T-helper 17 cell (primary cell): ENCODE results near the gene IRF2BP1. TPM values are rescaled to one million over a fixed set of nuclear protein-coding genes. Genes with fewer than 3 reads are reported as not detected.
"Not testable (repeated sequence)": the region's sequence is repeated elsewhere in the genome, so short reads cannot be mapped to it uniquely, and the experiment has no call there.

Source experiments
- ATAC-seq: fragments of 150-1000 bp; cut with Tn5 transposase; 2 replicates; pipeline ENCODE4 v1.10.0; 2021; ENCODE audit warnings: mild to moderate bottlenecking, moderate library complexity
- DNase-seq, 3 donors: peaks; one replicate each; pipeline versions ENCODE4 v3.0.0 to v3.0.0-alpha.2; 2020 to 2021
- H3K9me3 ChIP-seq: one replicate; pipeline ENCODE4 v1.7.0; 2013; ENCODE audit warnings: low read length, mild to moderate bottlenecking; ENCODE audit not compliant: control insufficient read depth, poor library complexity, severe bottlenecking
- H3K27ac Mint-ChIP-seq: one replicate; pipeline ENCODE4 v1.8.0; 2022; ENCODE audit warnings: mild to moderate bottlenecking, moderate library complexity, mixed read lengths
- H3K27me3 Mint-ChIP-seq: one replicate; pipeline ENCODE4 v1.8.0; 2022; ENCODE audit warnings: mixed read lengths
- H3K36me3 Mint-ChIP-seq: one replicate; pipeline ENCODE4 v1.8.0; 2022; ENCODE audit warnings: low read depth, mixed read lengths
- H3K4me1 Mint-ChIP-seq: one replicate; pipeline ENCODE4 v1.8.0; 2022; ENCODE audit warnings: mild to moderate bottlenecking, mixed read lengths
- H3K4me3 Mint-ChIP-seq: one replicate; pipeline ENCODE4 v1.8.0; 2022; ENCODE audit warnings: mild to moderate bottlenecking, moderate library complexity, mixed read lengths
- total RNA-seq, 4 donors: library from RNA in 2 of 4; stranded (reverse) in 2 of 4; gene quantifications; one replicate each; pipeline ENCODE4 v1.2.3 and lab custom pipeline; 2022 to 2026

Gene IRF2BP1
- total RNA-seq, 2 donors from 2014 or later, result 16.0 to 18.7 TPM

DNA sequence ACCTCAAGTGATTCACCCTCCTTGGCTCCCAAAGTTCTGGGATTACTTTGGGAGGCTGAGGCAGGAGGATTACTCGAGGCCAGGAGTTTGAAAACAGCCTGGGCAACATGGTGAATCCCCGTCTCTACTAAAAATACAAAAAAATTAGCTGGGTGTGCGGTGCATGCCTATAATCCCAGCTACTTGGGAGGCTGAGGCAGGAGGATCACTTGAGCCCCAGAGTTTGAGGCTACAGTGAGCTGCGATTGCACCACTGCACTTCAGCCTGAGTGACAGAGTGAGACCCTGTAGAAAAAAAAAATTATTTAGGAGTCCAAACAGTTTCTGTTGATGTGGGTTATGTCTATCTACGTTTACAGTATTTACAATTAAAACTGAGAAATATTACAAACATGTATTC, 15.1 kb downstream of the IRF2BP1 start:
- no peak for DNase-seq
- H3K36me3 Mint-ChIP-seq, result no peaks in the 10 kb centered on the region
- peaks cover 5% of the 10 kb centered on the region for H3K4me1 Mint-ChIP-seq
- no peak overlapping the region for H3K27ac Mint-ChIP-seq
- H3K27me3 Mint-ChIP-seq, result peaks cover under 1% of the 10 kb centered on the region
- H3K4me3 Mint-ChIP-seq, result no peak overlapping the region
- no peak for ATAC-seq
- H3K9me3 ChIP-seq, result no peaks in the 10 kb centered on the region

DNA sequence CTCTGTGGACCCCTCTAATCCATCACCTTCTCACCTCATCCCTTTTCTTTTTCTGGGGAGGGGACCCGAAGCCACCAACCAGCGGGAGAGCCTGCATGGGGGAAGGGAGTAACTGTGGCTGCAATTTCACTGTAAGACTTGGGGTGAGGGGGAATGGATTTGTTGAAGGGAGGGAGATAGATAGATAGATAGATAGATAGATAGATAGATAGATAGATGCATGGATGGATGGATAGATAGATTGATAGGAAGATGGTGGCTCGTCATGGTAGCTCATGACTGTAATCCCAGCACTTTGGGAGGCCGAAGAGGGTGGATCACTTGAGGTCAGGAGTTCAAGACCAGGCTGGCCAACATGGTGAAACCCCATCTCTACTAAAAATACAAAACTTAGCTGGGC, 18.7 kb downstream of the IRF2BP1 start:
- H3K36me3 Mint-ChIP-seq, H3K9me3 ChIP-seq, DNase-seq, H3K4me3 Mint-ChIP-seq, H3K27ac Mint-ChIP-seq, ATAC-seq: not testable (repeated sequence)
- H3K4me1 Mint-ChIP-seq, result peaks cover 22% of the 10 kb centered on the region
- peaks cover 13% of the 10 kb centered on the region for H3K27me3 Mint-ChIP-seq

DNA sequence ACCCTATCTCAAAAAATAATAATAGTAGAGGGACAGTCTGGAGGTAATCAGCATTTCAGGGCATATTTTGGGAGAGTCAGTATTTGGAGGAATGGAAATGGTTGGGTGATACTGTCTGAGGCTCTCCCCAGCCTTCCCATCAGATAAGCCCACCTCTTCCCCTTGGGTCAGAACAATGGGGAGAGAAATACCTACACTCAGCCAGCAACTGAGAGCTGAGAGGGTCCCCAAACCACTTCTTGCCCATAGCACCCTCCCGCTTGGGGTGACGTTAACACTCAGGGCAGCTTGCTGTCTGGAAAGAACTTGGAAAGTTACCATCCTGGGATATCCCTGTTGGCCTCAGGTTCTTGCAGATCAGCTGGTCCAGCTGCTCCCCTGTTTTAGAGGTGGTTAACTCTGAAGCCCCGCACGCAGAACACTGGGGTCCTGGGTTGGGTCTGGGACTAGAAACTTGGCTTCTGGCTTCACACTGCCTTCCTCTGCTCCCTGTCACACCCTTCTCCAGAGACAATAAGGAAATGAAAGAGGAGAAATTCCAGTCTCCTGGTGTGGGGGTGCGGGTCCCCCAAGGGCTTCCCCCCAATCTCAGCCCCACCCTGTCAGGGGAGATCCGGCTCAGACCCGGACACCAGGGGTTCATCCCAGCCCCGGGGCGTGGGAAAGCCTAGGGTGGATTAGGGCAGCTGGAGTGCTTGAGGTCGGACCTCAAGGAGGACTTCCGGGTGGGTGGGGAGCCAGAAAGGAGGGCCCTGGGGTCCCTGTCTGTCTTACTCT, 19.4 kb downstream of the IRF2BP1 start:
- no peak for DNase-seq
- H3K27me3 Mint-ChIP-seq, result peaks cover 13% of the 10 kb centered on the region
- no peak for ATAC-seq
- no peaks in the 10 kb centered on the region for H3K9me3 ChIP-seq
- peaks cover 4% of the 10 kb centered on the region for H3K36me3 Mint-ChIP-seq
- H3K4me3 Mint-ChIP-seq, result no peak overlapping the region
- peak overlapping the region; percentile 24 for H3K27ac Mint-ChIP-seq
- H3K4me1 Mint-ChIP-seq, result peaks cover 26% of the 10 kb centered on the region

DNA sequence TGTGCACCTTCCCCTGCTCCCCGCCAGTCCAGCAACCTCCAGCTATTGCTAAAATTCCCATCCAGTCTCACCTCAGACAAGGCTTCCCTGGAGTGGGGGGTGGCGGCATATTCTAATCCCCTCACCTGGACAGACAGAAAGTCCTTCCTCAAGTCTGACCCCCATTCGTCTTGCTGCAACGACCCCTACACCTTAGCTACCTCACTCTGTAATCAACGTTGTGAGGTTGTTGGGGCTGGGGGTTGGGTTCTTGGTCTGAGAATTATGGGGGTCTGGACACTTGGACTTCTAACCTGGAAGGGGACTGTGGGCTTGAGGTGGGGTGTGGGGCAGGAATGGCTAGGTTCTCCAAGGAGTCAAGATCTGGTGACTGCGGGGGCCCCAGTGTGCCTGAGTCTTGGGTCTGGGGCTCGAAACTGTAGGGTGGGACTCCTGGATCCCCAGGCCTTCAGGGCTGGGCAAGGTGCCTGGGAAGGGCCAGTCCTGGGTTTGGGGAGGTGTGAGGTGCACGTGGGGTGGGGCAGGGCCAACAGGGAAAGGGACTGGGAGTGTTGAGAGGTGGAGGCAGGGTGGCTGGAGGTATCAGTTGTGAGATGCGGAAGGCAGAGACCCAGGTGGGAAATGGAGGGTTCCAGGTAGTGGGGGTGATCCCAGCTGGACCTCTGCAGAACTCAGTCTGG, 20.5 kb downstream of the IRF2BP1 start:
- H3K36me3 Mint-ChIP-seq, result peaks cover 4% of the 10 kb centered on the region
- H3K4me1 Mint-ChIP-seq, result peaks cover 30% of the 10 kb centered on the region
- DNase-seq (no peak), ATAC-seq (no peak)
- peaks cover 13% of the 10 kb centered on the region for H3K27me3 Mint-ChIP-seq
- no peak overlapping the region for H3K4me3 Mint-ChIP-seq
- no peak overlapping the region for H3K27ac Mint-ChIP-seq
- H3K9me3 ChIP-seq, result no peaks in the 10 kb centered on the region

DNA sequence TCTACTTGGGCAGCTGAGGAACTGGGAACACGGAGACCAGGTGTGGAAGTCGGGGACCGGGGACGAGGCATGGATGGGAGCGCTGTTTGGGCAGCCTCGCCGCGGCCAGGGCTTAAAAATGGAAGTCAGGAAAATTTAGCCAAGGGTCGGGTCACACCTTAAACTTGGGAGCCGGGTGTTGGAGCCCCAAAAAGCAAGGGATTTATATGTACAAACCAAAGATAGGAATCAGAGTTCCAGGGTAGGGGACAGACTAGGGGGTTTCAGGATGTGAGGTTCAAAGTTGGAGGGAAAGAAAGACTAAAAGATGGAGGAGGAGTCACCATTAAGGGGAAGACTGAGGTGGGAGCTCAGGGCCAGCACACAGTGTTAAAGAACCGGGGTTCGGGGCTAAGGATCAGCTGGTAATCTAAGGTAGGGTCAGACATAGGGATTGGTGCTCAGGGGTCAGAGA, 21.3 kb downstream of the IRF2BP1 start:
- H3K4me3 Mint-ChIP-seq, result peak overlapping the region; percentile 69
- peaks cover 13% of the 10 kb centered on the region for H3K27me3 Mint-ChIP-seq
- H3K27ac Mint-ChIP-seq, result no peak overlapping the region
- peaks cover 4% of the 10 kb centered on the region for H3K36me3 Mint-ChIP-seq
- H3K4me1 Mint-ChIP-seq, result peaks cover 32% of the 10 kb centered on the region
- ATAC-seq, result no peak
- H3K9me3 ChIP-seq, result no peaks in the 10 kb centered on the region
- no peak for DNase-seq

DNA sequence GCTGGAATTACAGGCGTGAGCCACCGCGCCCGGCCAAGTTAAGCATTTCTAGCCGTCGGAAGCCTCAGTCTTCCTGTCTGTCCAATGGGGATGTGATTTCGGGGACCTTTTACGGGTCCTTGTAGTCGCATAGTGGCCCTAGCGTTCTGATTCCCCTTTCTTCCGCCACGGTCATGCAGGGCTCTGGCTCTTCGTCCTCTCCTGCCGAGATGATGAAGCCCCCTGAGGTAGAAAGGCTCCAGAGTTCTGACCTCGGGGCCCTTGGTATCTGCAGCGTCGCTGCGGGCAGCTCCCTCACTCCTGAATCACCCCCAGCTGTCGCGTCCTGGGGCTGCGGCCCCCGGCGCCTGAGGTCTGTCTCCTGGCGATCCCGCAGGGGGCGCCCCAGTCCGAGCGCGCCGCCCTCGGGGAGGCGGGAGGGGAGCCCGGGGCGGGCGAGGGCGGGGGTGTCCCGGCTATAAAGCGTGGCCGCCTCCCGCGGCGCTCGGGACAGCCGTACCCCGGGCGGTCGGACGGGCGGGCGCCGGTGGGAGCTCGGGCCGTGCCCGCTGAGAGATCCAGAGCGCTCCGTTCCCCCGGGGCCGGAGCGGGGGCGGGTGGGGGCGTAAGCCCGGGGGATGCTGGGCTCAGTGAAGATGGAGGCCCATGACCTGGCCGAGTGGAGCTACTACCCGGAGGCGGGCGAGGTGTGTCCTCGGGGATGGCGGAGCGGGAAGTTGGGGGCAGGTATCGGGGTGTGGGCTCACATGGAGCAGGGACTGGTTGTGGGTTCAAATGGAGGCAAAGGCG, 21.9 kb downstream of the IRF2BP1 start, which contains the start of gene FOXA3:
Gene FOXA3 (plus strand): TSS at position 487 of the 789 bp plus-strand sequence. CDS start 131 bp downstream, at position 618.
- H3K9me3 ChIP-seq, result no peaks in the 10 kb centered on the region
- H3K27ac Mint-ChIP-seq, result peak within 1 kb of the TSS; percentile 99
- ATAC-seq (peak; percentile 13), DNase-seq (peak; percentile 47 to 58 (median 56))
- peaks cover 35% of the 10 kb centered on the region for H3K4me1 Mint-ChIP-seq
- H3K27me3 Mint-ChIP-seq, result peaks cover 13% of the 10 kb centered on the region
- H3K36me3 Mint-ChIP-seq, result peaks cover 4% of the 10 kb centered on the region
- peak within 1 kb of the TSS; percentile 100 for H3K4me3 Mint-ChIP-seq

DNA sequence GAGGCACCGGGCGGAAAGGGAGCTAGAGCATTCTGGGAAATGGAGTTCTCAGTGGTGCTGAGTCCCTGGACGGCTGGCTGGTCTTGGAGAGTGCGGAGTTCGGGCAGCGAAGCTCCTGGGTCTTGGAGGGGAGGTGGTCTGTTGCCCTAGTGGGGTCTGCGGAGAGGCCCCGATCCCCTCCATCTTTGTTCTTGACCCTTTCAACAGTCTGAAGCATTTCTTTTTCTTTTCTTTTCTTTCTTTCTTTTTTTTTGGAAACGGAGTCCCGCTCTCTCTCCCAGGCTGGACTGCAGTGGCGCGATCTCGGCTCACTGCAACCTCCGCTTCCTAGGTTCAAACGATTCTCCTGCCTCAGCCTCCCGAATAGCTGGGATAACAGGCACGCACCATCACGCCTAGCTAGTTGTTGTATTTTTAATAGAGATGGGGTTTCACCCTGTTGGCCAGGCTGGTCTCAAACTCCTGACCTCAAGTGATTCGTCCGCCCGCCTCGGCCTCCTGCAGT, 22.6 kb downstream of the IRF2BP1 start:
- Mint-ChIP-seq H3K4me1 (peaks cover 35% of the 10 kb centered on the region), H3K27ac (peak overlapping the region; percentile 99), H3K4me3 (peak overlapping the region; percentile 100)

DNA sequence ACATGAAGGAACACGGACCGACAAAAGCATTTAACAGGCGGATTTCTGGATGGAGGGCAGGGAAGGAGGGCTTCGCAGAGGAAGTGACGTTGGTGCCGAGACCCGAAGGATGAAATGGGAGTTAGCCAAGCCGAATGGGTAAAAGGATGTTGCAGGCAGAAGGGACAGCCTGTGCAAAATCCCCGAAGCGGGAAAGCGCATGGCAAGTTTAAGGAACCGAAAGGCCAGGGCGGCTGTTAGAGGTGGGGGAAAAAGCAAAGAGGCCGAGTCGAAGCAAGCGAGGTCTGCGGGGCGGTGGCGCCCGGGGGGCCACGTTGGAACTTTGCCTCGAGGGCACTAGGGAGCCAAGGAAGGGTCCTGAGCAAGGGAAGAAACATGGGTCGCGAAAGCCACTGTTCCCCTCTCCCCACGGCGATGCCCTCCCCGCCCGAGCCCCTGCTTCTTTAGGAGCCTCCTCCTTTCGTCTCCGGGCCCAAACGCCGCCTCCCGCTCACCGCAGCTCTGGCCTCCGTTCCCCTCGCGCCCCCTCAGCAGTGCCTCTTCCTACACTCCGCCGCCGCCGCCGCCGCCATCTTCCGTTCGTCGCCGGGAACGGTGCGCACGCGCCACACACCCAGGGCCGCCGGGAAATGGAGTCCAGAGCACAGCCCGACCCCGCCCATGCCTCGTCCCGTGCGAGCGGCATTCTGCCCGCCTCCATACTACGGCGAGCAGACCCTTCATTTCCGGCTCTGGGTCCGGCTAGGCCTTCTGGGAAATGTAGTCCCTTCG, 23.2 kb downstream of the IRF2BP1 start, which contains the start of gene SYMPK:
Gene SYMPK (minus strand): TSS at position 584 of the 771 bp plus-strand sequence. CDS start 8,652 bp downstream, outside the sequence.
- H3K4me3 Mint-ChIP-seq, result peak within 1 kb of the TSS; percentile 100
- peak; percentile 97 to 98 (median 98) for DNase-seq
- H3K4me1 Mint-ChIP-seq, result peaks cover 39% of the 10 kb centered on the region
- peaks cover 13% of the 10 kb centered on the region for H3K27me3 Mint-ChIP-seq
- peaks cover 7% of the 10 kb centered on the region for H3K36me3 Mint-ChIP-seq
- H3K27ac Mint-ChIP-seq, result peak within 1 kb of the TSS; percentile 99
- ATAC-seq, result peak; percentile 98
- no peaks in the 10 kb centered on the region for H3K9me3 ChIP-seq

More for the DNA sequence above, 22.6 kb downstream of the IRF2BP1 start:
- Mint-ChIP-seq H3K36me3 (peaks cover 4% of the 10 kb centered on the region), H3K27me3 (peaks cover 13% of the 10 kb centered on the region)
- H3K9me3 ChIP-seq, result no peaks in the 10 kb centered on the region
- no peak for DNase-seq
- no peak for ATAC-seq

DNA sequence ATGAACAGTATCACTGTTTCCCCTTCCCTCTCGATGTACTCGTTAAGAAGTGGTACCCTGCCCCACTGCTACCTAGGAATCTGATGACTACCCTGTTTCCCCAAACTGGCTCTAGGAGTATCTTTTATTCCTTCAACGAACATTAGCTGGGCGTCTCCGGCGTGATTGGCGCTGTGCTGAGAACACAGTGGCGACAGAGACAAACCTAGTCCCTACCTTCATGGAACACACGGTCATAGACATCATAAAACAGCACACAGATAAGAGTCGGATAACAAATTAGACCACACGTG, 23.7 kb downstream of the IRF2BP1 start:
- Mint-ChIP-seq H3K4me3 (peak overlapping the region; percentile 100), H3K27ac (peak overlapping the region; percentile 99), H3K27me3 (peaks cover 13% of the 10 kb centered on the region), H3K36me3 (peaks cover 7% of the 10 kb centered on the region), H3K4me1 (peaks cover 38% of the 10 kb centered on the region)
- no peaks in the 10 kb centered on the region for H3K9me3 ChIP-seq
- no peak for ATAC-seq
- DNase-seq, result no peak

DNA sequence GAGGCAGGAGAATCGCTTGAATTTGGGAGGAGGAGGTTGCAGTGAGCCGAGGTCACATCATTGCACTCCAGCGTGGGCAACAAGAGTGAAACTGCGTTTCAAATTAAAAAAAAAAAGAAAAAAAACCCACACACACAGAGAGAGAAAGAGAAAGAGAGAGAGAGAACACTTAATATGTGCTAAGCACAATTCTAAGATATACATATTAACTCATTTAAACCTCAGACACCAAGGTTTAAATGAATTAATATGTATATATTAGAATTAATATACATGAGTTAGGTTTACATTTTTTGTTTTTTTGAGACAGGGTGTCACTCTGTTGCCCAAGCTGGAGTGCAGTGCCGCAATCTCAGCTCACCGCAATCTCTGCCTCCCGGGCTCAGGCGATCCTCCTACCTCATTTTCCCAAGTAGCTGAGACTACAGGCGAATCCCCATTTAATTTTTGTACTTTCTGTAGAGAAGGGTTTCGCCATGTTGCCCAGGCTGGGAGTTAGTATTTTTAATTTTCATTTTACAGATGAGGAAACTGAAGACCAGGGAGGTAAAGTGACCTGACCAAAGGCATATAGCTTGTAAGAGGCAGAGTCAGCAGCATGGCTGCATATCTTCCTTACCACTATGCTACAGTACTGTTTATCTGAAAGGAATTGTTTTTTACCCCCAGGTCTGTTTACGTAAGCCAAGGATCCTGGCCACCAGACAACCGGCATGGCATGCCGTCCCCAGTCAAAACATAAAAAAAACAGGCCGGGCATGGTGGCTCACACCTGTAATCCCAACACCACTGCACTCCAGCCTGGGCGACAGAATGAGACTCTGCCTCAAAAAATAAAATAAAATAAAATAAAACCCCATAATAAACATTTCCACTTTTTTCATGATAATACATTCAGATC, 25.3 kb downstream of the IRF2BP1 start:
- H3K36me3 Mint-ChIP-seq, result peaks cover 7% of the 10 kb centered on the region
- peak overlapping the region; percentile 99 for H3K27ac Mint-ChIP-seq
- ATAC-seq (no peak), DNase-seq (no peak)
- H3K27me3 Mint-ChIP-seq, result peaks cover 11% of the 10 kb centered on the region
- peaks cover 37% of the 10 kb centered on the region for H3K4me1 Mint-ChIP-seq
- H3K9me3 ChIP-seq, result no peaks in the 10 kb centered on the region
- H3K4me3 Mint-ChIP-seq, result no peak overlapping the region

DNA sequence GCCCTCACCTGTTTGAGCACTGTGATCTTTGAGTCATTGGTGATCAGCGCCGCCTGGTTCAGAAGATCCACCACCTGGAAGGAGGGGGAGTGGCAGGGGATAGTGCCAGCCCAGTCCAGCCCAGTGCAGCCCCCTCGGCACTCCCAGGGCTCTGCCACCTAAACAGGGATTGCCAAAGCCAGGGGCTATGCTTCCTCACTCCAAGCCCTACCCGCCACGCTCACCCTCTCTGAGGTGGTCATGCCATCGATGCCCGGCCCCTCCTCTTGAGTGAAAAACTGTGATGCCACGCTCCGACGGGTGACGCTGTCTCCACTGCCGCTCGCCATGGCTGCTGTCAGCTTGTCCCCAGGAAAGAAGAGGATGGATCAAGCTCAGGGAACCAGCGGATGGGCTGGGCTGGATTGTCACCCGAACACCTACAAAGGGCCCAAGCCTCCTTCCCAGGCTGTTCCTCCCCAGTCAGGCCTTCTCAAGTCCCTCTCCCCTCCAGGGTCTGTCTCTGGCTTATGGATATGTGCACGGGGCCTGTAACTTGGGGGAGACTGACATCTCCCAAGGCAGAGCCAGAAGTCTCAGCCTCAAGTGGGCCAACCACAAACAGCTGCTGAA, 31.7 kb downstream of the IRF2BP1 start:
- ATAC-seq (no peak), DNase-seq (no peak)
- H3K4me3 Mint-ChIP-seq, result no peak overlapping the region
- no peaks in the 10 kb centered on the region for H3K9me3 ChIP-seq
- no peaks in the 10 kb centered on the region for H3K27me3 Mint-ChIP-seq
- H3K27ac Mint-ChIP-seq, result no peak overlapping the region
- peaks cover 13% of the 10 kb centered on the region for H3K4me1 Mint-ChIP-seq
- H3K36me3 Mint-ChIP-seq, result peaks cover 9% of the 10 kb centered on the region
